CD4-positive, alpha-beta T cell (primary cell): ENCODE data around the gene MYCN. TPM values are rescaled to one million over a fixed set of nuclear protein-coding genes. Genes with fewer than 3 reads are reported as not detected.

ENCODE experiments used
- ATAC-seq: fragments of 200-7000 bp; cut with Tn5 transposase; one replicate; pipeline ENCODE4 v1.10.0; 2022; ENCODE audit warnings: mild to moderate bottlenecking; ENCODE audit not compliant: poor library complexity
- CTCF ChIA-PET: fragments of 350-600 bp; sonication (Branson Sonifier 250); formaldehyde crosslinking; loops from one replicate; lab custom pipeline; 2021; ENCODE audit warnings: antibody characterized with exemption, inconsistent platforms; lab: Charles Lee
- POLR2A ChIA-PET: fragments of 350-600 bp; sonication (Branson Sonifier 250); formaldehyde crosslinking; loops from one replicate; lab custom pipeline; 2021; ENCODE audit warnings: antibody characterized with exemption, inconsistent platforms; lab: Charles Lee
- DNase-seq, 14 experiments: peaks; one replicate each; pipeline ENCODE4 v3.0.0-alpha.2; 2013 to 2020; ENCODE audit warnings: mixed read lengths in 2 of 14
- H3K27ac ChIP-seq, 2 donors: one replicate each; pipeline versions ENCODE4 v1.5.1 to v1.7.0; 2013; ENCODE audit warnings: low read length in 2 of 2, low read depth in 1 of 2, mild to moderate bottlenecking in 1 of 2
- H3K27me3 ChIP-seq, 2 experiments: 1 replicate in 1 of 2; 2 replicates in 1 of 2; pipeline versions ENCODE4 v1.6.1 to v1.7.0; 2013; ENCODE audit warnings: low read length in 2 of 2, control low read depth in 1 of 2, mild to moderate bottlenecking in 1 of 2, moderate library complexity in 1 of 2; ENCODE audit not compliant: insufficient read depth in 2 of 2, control insufficient read depth in 1 of 2
- H3K36me3 ChIP-seq: one replicate; pipeline ENCODE4 v1.6.1; 2013; ENCODE audit warnings: low read length, control low read depth; ENCODE audit not compliant: insufficient read depth
- H3K4me1 ChIP-seq: one replicate; pipeline ENCODE4 v1.6.1; 2013; ENCODE audit warnings: low read length, control low read depth; ENCODE audit not compliant: insufficient read depth
- H3K4me3 ChIP-seq: one replicate; pipeline ENCODE4 v1.5.1; 2013; ENCODE audit warnings: mild to moderate bottlenecking, low read length, moderate library complexity
- H3K9me3 ChIP-seq, 2 experiments: 1 replicate in 1 of 2; 2 replicates in 1 of 2; pipeline versions ENCODE4 v1.6.1 to v1.7.0; 2013; ENCODE audit warnings: low read length in 2 of 2, mild to moderate bottlenecking in 2 of 2, control low read depth in 1 of 2, moderate library complexity in 1 of 2; ENCODE audit not compliant: control insufficient read depth in 1 of 2, insufficient read depth in 1 of 2
- H3K27ac Mint-ChIP-seq: one replicate; pipeline ENCODE4 v1.8.0; 2020; ENCODE audit warnings: mixed read lengths
- H3K27me3 Mint-ChIP-seq: one replicate; pipeline ENCODE4 v1.8.0; 2021; ENCODE audit warnings: mixed read lengths
- H3K36me3 Mint-ChIP-seq: one replicate; pipeline ENCODE4 v1.8.0; 2021; ENCODE audit warnings: low read depth, mixed read lengths
- H3K4me1 Mint-ChIP-seq: one replicate; pipeline ENCODE4 v1.8.0; 2021; ENCODE audit warnings: low read depth, mixed read lengths
- H3K4me3 Mint-ChIP-seq: one replicate; pipeline ENCODE4 v1.8.0; 2020; ENCODE audit warnings: mild to moderate bottlenecking, mixed read lengths
- H3K9me3 Mint-ChIP-seq: one replicate; pipeline ENCODE4 v1.8.0; 2020; ENCODE audit warnings: mixed read lengths
- intact Hi-C, 2 experiments: fragments of 100-400 bp; cut with DNase I in 1 of 2; cut with micrococcal nuclease in 1 of 2; formaldehyde crosslinking; loops; one replicate each; pipeline versions ENCODE4 v1.15.1 to v1.9.0; 2023 to 2025; cut with DNase I, micrococcal nuclease
- total RNA-seq, 174 experiments: library from RNA in 2 of 174; stranded (reverse) in 2 of 174; gene quantifications; one replicate each; pipeline ENCODE4 v1.2.3 and lab custom pipeline; 2021 to 2026
- TF ChIP-seq, protein P1 (sequence below): fragments of 200-600 bp; IDR thresholded peaks from one replicate; pipeline ENCODE4 v1.8.0; 2022; ENCODE audit warnings: antibody characterized with exemption, mild to moderate bottlenecking

The MYCN gene
- total RNA-seq, 2 experiments from 2014 or later = 0.19 TPM; not detected in 1

DNA sequence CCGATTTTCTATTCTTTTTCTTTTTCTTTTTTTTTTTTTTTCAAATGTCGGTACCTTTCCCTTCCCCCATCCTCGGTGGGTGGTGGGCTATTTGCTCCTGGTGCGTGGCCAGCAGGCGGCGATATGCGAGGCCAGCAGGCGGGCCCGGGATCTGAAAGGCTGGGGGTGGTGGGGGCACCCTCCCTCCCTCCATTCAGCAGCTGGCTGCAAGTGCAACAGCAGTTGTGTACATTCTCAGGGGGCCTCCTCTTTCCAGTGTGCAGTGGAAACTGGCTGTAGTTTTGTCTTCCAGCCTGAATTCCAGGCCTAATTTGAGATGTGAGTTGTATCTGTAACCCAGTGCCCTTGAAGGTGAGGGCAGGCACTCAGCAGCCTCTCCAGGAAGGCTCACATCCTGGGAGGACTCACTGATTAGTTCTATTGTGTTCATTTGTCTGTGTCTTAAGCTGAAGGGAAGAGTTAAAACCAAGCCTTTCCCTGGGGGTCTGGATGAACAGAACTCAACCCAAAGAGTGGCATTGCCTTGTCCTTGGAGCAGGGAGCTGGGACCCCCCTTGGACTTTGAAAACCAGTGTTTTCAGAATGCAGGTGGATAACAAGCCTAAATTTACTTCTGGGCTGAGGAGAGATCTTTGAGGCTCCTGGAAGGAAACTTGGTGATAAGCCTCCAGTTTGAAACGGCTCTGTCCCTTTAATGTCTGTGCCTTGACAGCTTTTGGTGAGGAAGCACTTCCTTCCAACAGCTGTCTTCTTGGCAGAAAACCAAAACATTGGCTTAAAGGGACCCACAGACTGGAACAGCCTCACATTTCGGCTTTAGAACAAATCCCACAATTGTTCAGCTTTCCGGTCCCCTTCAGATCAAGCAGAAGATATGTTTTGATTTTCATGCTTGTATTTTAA, 3.3 kb downstream of the MYCN start:
- intact Hi-C loops = loop anchor here (5.0 to 10.0 kb wide), 3 partner anchors 144 to 814 kb away; no protein-coding TSS in a partner anchor
- ATAC-seq = no peak
- ChIA-PET POLR2A (interaction anchor here (1.0 to 1.5 kb wide), 2 partner anchors 22 to 199 kb away, joined by 4 to 10 read pairs; no protein-coding TSS in a partner anchor), CTCF (no interaction called here)
- Histone ChIP-seq H3K27me3 (peaks cover 37 to 45% of the 10 kb centered on the region in 2 experiments), H3K36me3 (no peaks in the 10 kb centered on the region), H3K27ac (no peak overlapping the region), H3K4me3 (no peak overlapping the region), H3K9me3 (peaks cover 0 to 15% of the 10 kb centered on the region in 2 experiments), H3K4me1 (peaks cover 41% of the 10 kb centered on the region)
- Mint-ChIP-seq H3K4me1 (peaks cover 36% of the 10 kb centered on the region), H3K4me3 (peak overlapping the region; percentile 84), H3K36me3 (no peaks in the 10 kb centered on the region), H3K9me3 (no peaks in the 10 kb centered on the region), H3K27ac (no peak overlapping the region), H3K27me3 (peaks cover 32% of the 10 kb centered on the region)
- TF ChIP-seq, protein P1, sequence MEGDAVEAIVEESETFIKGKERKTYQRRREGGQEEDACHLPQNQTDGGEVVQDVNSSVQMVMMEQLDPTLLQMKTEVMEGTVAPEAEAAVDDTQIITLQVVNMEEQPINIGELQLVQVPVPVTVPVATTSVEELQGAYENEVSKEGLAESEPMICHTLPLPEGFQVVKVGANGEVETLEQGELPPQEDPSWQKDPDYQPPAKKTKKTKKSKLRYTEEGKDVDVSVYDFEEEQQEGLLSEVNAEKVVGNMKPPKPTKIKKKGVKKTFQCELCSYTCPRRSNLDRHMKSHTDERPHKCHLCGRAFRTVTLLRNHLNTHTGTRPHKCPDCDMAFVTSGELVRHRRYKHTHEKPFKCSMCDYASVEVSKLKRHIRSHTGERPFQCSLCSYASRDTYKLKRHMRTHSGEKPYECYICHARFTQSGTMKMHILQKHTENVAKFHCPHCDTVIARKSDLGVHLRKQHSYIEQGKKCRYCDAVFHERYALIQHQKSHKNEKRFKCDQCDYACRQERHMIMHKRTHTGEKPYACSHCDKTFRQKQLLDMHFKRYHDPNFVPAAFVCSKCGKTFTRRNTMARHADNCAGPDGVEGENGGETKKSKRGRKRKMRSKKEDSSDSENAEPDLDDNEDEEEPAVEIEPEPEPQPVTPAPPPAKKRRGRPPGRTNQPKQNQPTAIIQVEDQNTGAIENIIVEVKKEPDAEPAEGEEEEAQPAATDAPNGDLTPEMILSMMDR = no peak
- peak in 3 of 14 experiments; percentile 10 to 32 (median 18) for DNase-seq

DNA sequence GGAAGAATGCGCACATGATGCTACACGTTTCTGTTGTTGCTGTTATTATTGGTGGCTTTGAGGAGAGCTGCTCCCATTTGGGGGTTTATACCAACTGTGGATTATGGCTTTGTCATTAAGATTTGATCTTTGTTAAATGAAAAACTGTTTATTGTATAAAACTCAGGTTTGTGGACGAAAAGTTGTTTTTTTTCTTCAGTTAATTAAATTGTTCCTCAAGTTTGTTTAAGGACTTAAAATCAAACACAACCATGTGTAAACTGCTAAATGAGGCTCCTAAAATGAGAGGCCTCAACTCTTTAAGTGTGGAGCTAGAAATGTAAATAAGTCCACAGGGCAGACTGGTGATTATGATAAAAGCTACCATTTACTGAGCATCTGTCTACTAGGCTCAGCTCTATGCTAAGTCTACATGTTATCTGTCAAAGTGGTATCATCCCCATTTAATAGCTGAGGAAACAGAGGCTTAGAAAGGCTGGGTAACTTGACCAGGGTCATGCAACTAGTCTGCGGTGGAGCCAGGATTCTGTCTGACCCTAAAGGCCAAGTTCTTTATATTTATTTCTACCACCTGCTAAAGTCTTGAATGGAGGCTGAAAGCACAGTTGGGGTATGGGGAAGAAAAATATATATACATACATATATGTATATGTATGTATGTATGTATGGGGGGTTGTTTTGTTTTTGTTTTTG, 4.1 kb downstream of the MYCN start:
- peaks cover 0 to 14% of the 10 kb centered on the region in 2 experiments for H3K9me3 ChIP-seq
- no peak for ATAC-seq
- H3K27ac ChIP-seq = no peak overlapping the region
- Mint-ChIP-seq H3K9me3 (no peaks in the 10 kb centered on the region), H3K36me3 (no peaks in the 10 kb centered on the region), H3K27me3 (peaks cover 24% of the 10 kb centered on the region), H3K27ac (no peak overlapping the region), H3K4me3 (no peak overlapping the region), H3K4me1 (peaks cover 30% of the 10 kb centered on the region)
- peaks cover 38% of the 10 kb centered on the region for H3K4me1 ChIP-seq
- ChIA-PET CTCF (no interaction called here), POLR2A (interaction anchor here (1.0 to 1.5 kb wide), 2 partner anchors 22 to 198 kb away, joined by 4 to 10 read pairs; no protein-coding TSS in a partner anchor)
- no peak overlapping the region for H3K4me3 ChIP-seq
- TF ChIP-seq, protein P1 = no peak
- H3K36me3 ChIP-seq = no peaks in the 10 kb centered on the region
- DNase-seq = no peak
- peaks cover 29 to 36% of the 10 kb centered on the region in 2 experiments for H3K27me3 ChIP-seq
- intact Hi-C loops = loop anchor here (5.0 to 10.0 kb wide), 3 partner anchors 143 to 813 kb away; no protein-coding TSS in a partner anchor

DNA sequence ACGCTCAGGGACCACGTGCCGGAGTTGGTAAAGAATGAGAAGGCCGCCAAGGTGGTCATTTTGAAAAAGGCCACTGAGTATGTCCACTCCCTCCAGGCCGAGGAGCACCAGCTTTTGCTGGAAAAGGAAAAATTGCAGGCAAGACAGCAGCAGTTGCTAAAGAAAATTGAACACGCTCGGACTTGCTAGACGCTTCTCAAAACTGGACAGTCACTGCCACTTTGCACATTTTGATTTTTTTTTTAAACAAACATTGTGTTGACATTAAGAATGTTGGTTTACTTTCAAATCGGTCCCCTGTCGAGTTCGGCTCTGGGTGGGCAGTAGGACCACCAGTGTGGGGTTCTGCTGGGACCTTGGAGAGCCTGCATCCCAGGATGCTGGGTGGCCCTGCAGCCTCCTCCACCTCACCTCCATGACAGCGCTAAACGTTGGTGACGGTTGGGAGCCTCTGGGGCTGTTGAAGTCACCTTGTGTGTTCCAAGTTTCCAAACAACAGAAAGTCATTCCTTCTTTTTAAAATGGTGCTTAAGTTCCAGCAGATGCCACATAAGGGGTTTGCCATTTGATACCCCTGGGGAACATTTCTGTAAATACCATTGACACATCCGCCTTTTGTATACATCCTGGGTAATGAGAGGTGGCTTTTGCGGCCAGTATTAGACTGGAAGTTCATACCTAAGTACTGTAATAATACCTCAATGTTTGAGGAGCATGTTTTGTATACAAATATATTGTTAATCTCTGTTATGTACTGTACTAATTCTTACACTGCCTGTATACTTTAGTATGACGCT, 5.8 kb downstream of the MYCN start:
- peaks cover 23% of the 10 kb centered on the region for H3K4me1 Mint-ChIP-seq
- TF ChIP-seq, protein P1 = no peak
- no peaks in the 10 kb centered on the region for H3K36me3 Mint-ChIP-seq
- CTCF ChIA-PET = no interaction called here
- peaks cover 15 to 22% of the 10 kb centered on the region in 2 experiments for H3K27me3 ChIP-seq
- intact Hi-C loops = loop anchor here in 1 of 2 experiments (10.0 kb wide), 1 partner anchor 311 kb away; no protein-coding TSS in a partner anchor
- peaks cover 0 to 6% of the 10 kb centered on the region in 2 experiments for H3K9me3 ChIP-seq
- POLR2A ChIA-PET = interaction anchor here (0.7 kb wide), 1 partner anchor 19 kb away, joined by 3 read pairs; no protein-coding TSS in a partner anchor
- peaks cover 22% of the 10 kb centered on the region for H3K4me1 ChIP-seq
- DNase-seq = no peak
- no peak overlapping the region for H3K4me3 ChIP-seq
- no peak overlapping the region for H3K27ac Mint-ChIP-seq
- no peak overlapping the region for H3K4me3 Mint-ChIP-seq
- no peak overlapping the region for H3K27ac ChIP-seq
- H3K27me3 Mint-ChIP-seq = peaks cover 13% of the 10 kb centered on the region
- no peaks in the 10 kb centered on the region for H3K9me3 Mint-ChIP-seq
- ATAC-seq = no peak
- no peaks in the 10 kb centered on the region for H3K36me3 ChIP-seq
